Muscle layer of duodenum (tissue), 2 donors: ENCODE measurements around the gene SNAP25.

Source experiments
- H3K27ac ChIP-seq: one replicate; pipeline ENCODE4 v1.7.0; 2013; ENCODE audit warnings: mild to moderate bottlenecking, low read length
- H3K27me3 ChIP-seq: one replicate; pipeline ENCODE4 v1.7.0; 2013; ENCODE audit warnings: low read depth, mild to moderate bottlenecking, control low read depth, low read length
- H3K36me3 ChIP-seq, 2 donors: one replicate each; pipeline ENCODE4 v1.7.0; 2013; ENCODE audit warnings: low read length in 2 of 2, control low read depth in 1 of 2, mild to moderate bottlenecking in 1 of 2; ENCODE audit not compliant: insufficient read depth in 2 of 2, control insufficient read depth in 1 of 2
- H3K4me1 ChIP-seq, 2 donors: one replicate each; pipeline ENCODE4 v1.7.0; 2013; ENCODE audit warnings: low read length in 2 of 2, mild to moderate bottlenecking in 2 of 2, control low read depth in 1 of 2, moderate library complexity in 1 of 2; ENCODE audit not compliant: insufficient read depth in 2 of 2, control insufficient read depth in 1 of 2
- H3K4me3 ChIP-seq, 2 donors: one replicate each; pipeline ENCODE4 v1.7.0; 2013; ENCODE audit warnings: low read length in 2 of 2, low read depth in 1 of 2, mild to moderate bottlenecking in 1 of 2
- H3K9me3 ChIP-seq, 2 donors: one replicate each; pipeline ENCODE4 v1.7.0; 2013; ENCODE audit warnings: low read length in 2 of 2, control low read depth in 1 of 2, mild to moderate bottlenecking in 1 of 2; ENCODE audit not compliant: control insufficient read depth in 1 of 2
- donor health status: healthy.

SNAP25 gene

GRCh38 chr20:10291568-10292248, 73.1 kb downstream of the SNAP25 start:
- Histone ChIP-seq H3K4me3 (no peak overlapping the region), H3K27me3 (no peaks in the 10 kb centered on the region), H3K4me1 (no peaks in the 10 kb centered on the region), H3K9me3 (no peaks in the 10 kb centered on the region), H3K36me3 (no peaks in the 10 kb centered on the region), H3K27ac (no peak overlapping the region)

- Histone ChIP-seq H3K36me3 (no peaks in the 10 kb centered on the region), H3K4me3 (no peak overlapping the region), H3K9me3 (no peaks in the 10 kb centered on the region), H3K27me3 (no peaks in the 10 kb centered on the region), H3K27ac (no peak overlapping the region), H3K4me1 (no peaks in the 10 kb centered on the region)
These were observed 78.6 kb downstream of the SNAP25 start for GRCh38 chr20:10297223-10297622.

- Histone ChIP-seq H3K9me3 (no peaks in the 10 kb centered on the region), H3K27ac (no peak overlapping the region), H3K27me3 (no peaks in the 10 kb centered on the region), H3K36me3 (no peaks in the 10 kb centered on the region), H3K4me3 (no peak overlapping the region), H3K4me1 (no peaks in the 10 kb centered on the region)
These were observed 79.1 kb downstream of the SNAP25 start for GRCh38 chr20:10297684-10298240.

- no peaks in the 10 kb centered on the region for H3K36me3 ChIP-seq
- no peak overlapping the region for H3K27ac ChIP-seq
- no peaks in the 10 kb centered on the region for H3K27me3 ChIP-seq
- H3K4me1 ChIP-seq = no peaks in the 10 kb centered on the region
- H3K4me3 ChIP-seq = no peak overlapping the region
- no peaks in the 10 kb centered on the region for H3K9me3 ChIP-seq
These were observed 82.2 kb downstream of the SNAP25 start for GRCh38 chr20:10300582-10301446.

GRCh38 chr20:10303852-10304251, 85.2 kb downstream of the SNAP25 start:
- Histone ChIP-seq H3K36me3 (no peaks in the 10 kb centered on the region), H3K4me3 (no peak overlapping the region), H3K4me1 (no peaks in the 10 kb centered on the region), H3K9me3 (no peaks in the 10 kb centered on the region), H3K27me3 (no peaks in the 10 kb centered on the region), H3K27ac (no peak overlapping the region)

GRCh38 chr20:10304471-10305046, 85.9 kb downstream of the SNAP25 start:
- no peaks in the 10 kb centered on the region for H3K36me3 ChIP-seq
- no peak overlapping the region for H3K4me3 ChIP-seq
- no peak overlapping the region for H3K27ac ChIP-seq
- no peaks in the 10 kb centered on the region for H3K4me1 ChIP-seq
- H3K27me3 ChIP-seq = no peaks in the 10 kb centered on the region
- H3K9me3 ChIP-seq = no peaks in the 10 kb centered on the region

- no peaks in the 10 kb centered on the region for H3K27me3 ChIP-seq
- no peaks in the 10 kb centered on the region for H3K9me3 ChIP-seq
- no peaks in the 10 kb centered on the region for H3K4me1 ChIP-seq
- H3K4me3 ChIP-seq = no peak overlapping the region
- no peak overlapping the region for H3K27ac ChIP-seq
- H3K36me3 ChIP-seq = no peaks in the 10 kb centered on the region
These were observed 88.1 kb downstream of the SNAP25 start for GRCh38 chr20:10306440-10307358.

GRCh38 chr20:10307359-10307735, 88.7 kb downstream of the SNAP25 start:
- Histone ChIP-seq H3K4me3 (no peak overlapping the region), H3K27me3 (no peaks in the 10 kb centered on the region), H3K27ac (no peak overlapping the region), H3K4me1 (no peaks in the 10 kb centered on the region), H3K9me3 (no peaks in the 10 kb centered on the region), H3K36me3 (no peaks in the 10 kb centered on the region)

GRCh38 chr20:10308652-10309051, 90.0 kb downstream of the SNAP25 start:
- H3K27ac ChIP-seq = no peak overlapping the region

GRCh38 chr20:10309326-10309725, 90.7 kb downstream of the SNAP25 start:
- H3K27me3 ChIP-seq = no peaks in the 10 kb centered on the region
- H3K36me3 ChIP-seq = no peaks in the 10 kb centered on the region
- H3K4me3 ChIP-seq = no peak overlapping the region
- no peaks in the 10 kb centered on the region for H3K9me3 ChIP-seq
- H3K27ac ChIP-seq = no peak overlapping the region
- no peaks in the 10 kb centered on the region for H3K4me1 ChIP-seq

More at GRCh38 chr20:10308652-10309051, 90.0 kb downstream of the SNAP25 start:
- Histone ChIP-seq H3K4me1 (no peaks in the 10 kb centered on the region), H3K27me3 (no peaks in the 10 kb centered on the region), H3K36me3 (no peaks in the 10 kb centered on the region), H3K4me3 (no peak overlapping the region), H3K9me3 (no peaks in the 10 kb centered on the region)
